Skeletal muscle tissue (tissue), 4 donors: Measurements from ENCODE around the gene NEB. TPM values are rescaled to one million over a fixed set of nuclear protein-coding genes. Genes with fewer than 3 reads are reported as not detected.
"Not testable (repeated sequence)": the region's sequence is repeated elsewhere in the genome, so short reads cannot be mapped to it uniquely, and the experiment has no call there.

Experiments
- H3K27ac ChIP-seq: one replicate; pipeline ENCODE4 v1.7.0; 2013; ENCODE audit warnings: mild to moderate bottlenecking, low read depth, low read length, inconsistent platforms
- H3K27me3 ChIP-seq, 3 donors: one replicate each; pipeline ENCODE4 v1.7.0; 2013; ENCODE audit warnings: low read length in 3 of 3; ENCODE audit not compliant: control insufficient read depth in 3 of 3, insufficient read depth in 3 of 3
- H3K36me3 ChIP-seq, 3 donors: one replicate each; pipeline ENCODE4 v1.7.0; 2013; ENCODE audit warnings: low read length in 3 of 3; ENCODE audit not compliant: control insufficient read depth in 3 of 3, insufficient read depth in 3 of 3
- H3K4me1 ChIP-seq, 3 donors: one replicate each; pipeline ENCODE4 v1.7.0; 2013; ENCODE audit warnings: low read length in 3 of 3, mild to moderate bottlenecking in 3 of 3; ENCODE audit not compliant: control insufficient read depth in 3 of 3, insufficient read depth in 3 of 3
- H3K4me3 ChIP-seq, 3 donors: one replicate each; pipeline ENCODE4 v1.7.0; 2013; ENCODE audit warnings: low read length in 3 of 3
- H3K9ac ChIP-seq, 3 donors: one replicate each; pipeline ENCODE4 v1.7.0; 2013; ENCODE audit warnings: low read length in 3 of 3, mild to moderate bottlenecking in 3 of 3, moderate library complexity in 2 of 3, low read depth in 1 of 3
- H3K9me3 ChIP-seq, 3 donors: one replicate each; pipeline ENCODE4 v1.7.0; 2013; ENCODE audit warnings: low read length in 3 of 3; ENCODE audit not compliant: control insufficient read depth in 3 of 3
- total RNA-seq: library from RNA; depleted of rRNA; stranded (reverse); fragments of >200 nt; gene quantifications from one replicate; pipeline ENCODE4 v1.2.3, GENCODE V29; 2014
- donor health status: Osteomylitis.

NEB gene
- total RNA-seq, 1 donor from 2014 or later, result 833 TPM

GRCh38 chr2:151713291-151713903, 20.9 kb downstream of the NEB start:
- H3K4me3 ChIP-seq, result no peak overlapping the region
- peaks cover 59 to 87% (median 71%) of the 10 kb centered on the region in 3 donors for H3K36me3 ChIP-seq
- no peak overlapping the region for H3K9ac ChIP-seq
- H3K4me1 ChIP-seq, result peaks cover 22 to 52% (median 45%) of the 10 kb centered on the region in 3 donors
- no peaks in the 10 kb centered on the region for H3K9me3 ChIP-seq
- H3K27me3 ChIP-seq, result no peaks in the 10 kb centered on the region
- H3K27ac ChIP-seq, result no peak overlapping the region

- Histone ChIP-seq H3K27me3 (no peaks in the 10 kb centered on the region), H3K27ac (peak overlapping the region; percentile 31), H3K9ac (no peak overlapping the region), H3K9me3 (no peaks in the 10 kb centered on the region), H3K4me1 (peaks cover 20 to 55% (median 51%) of the 10 kb centered on the region in 3 donors), H3K4me3 (no peak overlapping the region), H3K36me3 (peaks cover 63 to 94% (median 85%) of the 10 kb centered on the region in 3 donors)
These were observed 23.3 kb downstream of the NEB start for GRCh38 chr2:151711025-151711424.

- peak overlapping the region in 1 of 3 donors; percentile 0 for H3K4me3 ChIP-seq
- peaks cover 64 to 88% (median 73%) of the 10 kb centered on the region in 3 donors for H3K36me3 ChIP-seq
- no peak overlapping the region for H3K9ac ChIP-seq
- H3K27ac ChIP-seq, result peak overlapping the region; percentile 31
- H3K4me1 ChIP-seq, result peaks cover 20 to 43% (median 40%) of the 10 kb centered on the region in 3 donors
- H3K9me3 ChIP-seq, result no peaks in the 10 kb centered on the region
- H3K27me3 ChIP-seq, result no peaks in the 10 kb centered on the region
These were observed 25.5 kb downstream of the NEB start for GRCh38 chr2:151708788-151709187.

GRCh38 chr2:151707857-151708256, 26.4 kb downstream of the NEB start:
- Histone ChIP-seq H3K4me3 (no peak overlapping the region), H3K9me3 (no peaks in the 10 kb centered on the region), H3K4me1 (peaks cover 20 to 42% (median 40%) of the 10 kb centered on the region in 3 donors), H3K27me3 (no peaks in the 10 kb centered on the region), H3K9ac (no peak overlapping the region), H3K36me3 (peaks cover 61 to 82% (median 70%) of the 10 kb centered on the region in 3 donors), H3K27ac (peak overlapping the region; percentile 31)

- H3K4me3 ChIP-seq, H3K27me3 ChIP-seq, H3K27ac ChIP-seq, H3K9ac ChIP-seq, H3K9me3 ChIP-seq: not testable (repeated sequence)
- Histone ChIP-seq H3K36me3 (peaks cover 39 to 49% (median 41%) of the 10 kb centered on the region in 3 donors), H3K4me1 (peaks cover 7 to 22% (median 16%) of the 10 kb centered on the region in 3 donors)
These were observed 29.8 kb downstream of the NEB start for GRCh38 chr2:151704480-151704961.

GRCh38 chr2:151698134-151698533, 36.1 kb downstream of the NEB start:
- H3K27me3 ChIP-seq, H3K9ac ChIP-seq, H3K9me3 ChIP-seq, H3K27ac ChIP-seq, H3K4me1 ChIP-seq, H3K4me3 ChIP-seq: not testable (repeated sequence)
- peaks cover 30 to 42% (median 37%) of the 10 kb centered on the region in 3 donors for H3K36me3 ChIP-seq

GRCh38 chr2:151695778-151696177, 38.5 kb downstream of the NEB start:
- no peak overlapping the region for H3K4me3 ChIP-seq
- no peaks in the 10 kb centered on the region for H3K27me3 ChIP-seq
- H3K27ac ChIP-seq, result no peak overlapping the region
- no peaks in the 10 kb centered on the region for H3K9me3 ChIP-seq
- H3K9ac ChIP-seq, result no peak overlapping the region
- H3K4me1 ChIP-seq, result peaks cover 3 to 6% (median 4%) of the 10 kb centered on the region in 3 donors
- H3K36me3 ChIP-seq, result peaks cover 48 to 65% (median 58%) of the 10 kb centered on the region in 3 donors

- H3K4me3 ChIP-seq, result no peak overlapping the region
- peaks cover 3 to 9% (median 4%) of the 10 kb centered on the region in 3 donors for H3K4me1 ChIP-seq
- H3K9me3 ChIP-seq, result no peaks in the 10 kb centered on the region
- no peaks in the 10 kb centered on the region for H3K27me3 ChIP-seq
- H3K27ac ChIP-seq, result peak overlapping the region; percentile 16
- peak overlapping the region in 1 of 3 donors; percentile 34 for H3K9ac ChIP-seq
- H3K36me3 ChIP-seq, result peaks cover 61 to 95% (median 82%) of the 10 kb centered on the region in 3 donors
These were observed 42.6 kb downstream of the NEB start for GRCh38 chr2:151691631-151692030.

GRCh38 chr2:151688719-151689118, 45.6 kb downstream of the NEB start:
- no peak overlapping the region for H3K27ac ChIP-seq
- no peak overlapping the region for H3K4me3 ChIP-seq
- no peak overlapping the region for H3K9ac ChIP-seq
- H3K27me3 ChIP-seq, result no peaks in the 10 kb centered on the region
- no peaks in the 10 kb centered on the region for H3K9me3 ChIP-seq
- peaks cover 0 to 9% (median 4%) of the 10 kb centered on the region in 3 donors for H3K4me1 ChIP-seq
- peaks cover 65 to 96% (median 79%) of the 10 kb centered on the region in 3 donors for H3K36me3 ChIP-seq

GRCh38 chr2:151682459-151683003, 51.7 kb downstream of the NEB start:
- no peak overlapping the region for H3K4me3 ChIP-seq
- no peaks in the 10 kb centered on the region for H3K27me3 ChIP-seq
- H3K9me3 ChIP-seq, result no peaks in the 10 kb centered on the region
- peaks cover 0 to 15% (median 0%) of the 10 kb centered on the region in 3 donors for H3K4me1 ChIP-seq
- no peak overlapping the region for H3K27ac ChIP-seq
- H3K36me3 ChIP-seq, result peaks cover 80 to 94% (median 82%) of the 10 kb centered on the region in 3 donors
- H3K9ac ChIP-seq, result no peak overlapping the region
